ENCODE data around the gene C1orf21. TPM values are rescaled to one million over a fixed set of nuclear protein-coding genes. Genes with fewer than 3 reads are reported as not detected.

The C1orf21 gene
- total RNA-seq, 1 donor from 2014 or later, result 3.4 TPM

DNA sequence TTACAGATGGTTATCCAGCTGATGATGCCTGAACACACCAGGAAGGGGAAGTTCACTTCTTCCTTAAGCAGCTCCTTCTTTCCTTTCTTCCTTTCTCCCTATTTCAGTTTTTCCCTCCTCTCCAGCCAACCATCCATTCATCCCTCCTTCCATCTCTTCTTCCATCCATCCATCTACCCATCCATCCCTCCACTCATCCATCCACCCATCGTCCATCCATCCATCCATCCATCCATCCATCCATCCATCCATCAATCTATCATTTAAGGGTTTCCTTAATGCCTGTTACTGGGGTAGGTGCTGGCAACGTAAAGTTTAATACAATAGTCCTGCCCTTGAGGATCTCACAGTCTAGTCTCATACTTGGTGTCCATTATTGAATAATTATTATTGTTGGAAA is 36.8 kb downstream of the C1orf21 start:
- Mint-ChIP-seq H3K4me3 (ENCODE audit: low read depth) (no peak overlapping the region), H3K27me3 (ENCODE audit: low read depth) (peaks cover 2% of the 10 kb centered on the region), H3K36me3 (ENCODE audit: low read depth) (no peaks in the 10 kb centered on the region), H3K4me1 (ENCODE audit: low read depth) (no peaks in the 10 kb centered on the region), H3K27ac (no peak overlapping the region), H3K9me3 (no peaks in the 10 kb centered on the region)
- intact Hi-C loops (cut with micrococcal nuclease), result no loop called here
- DNase-seq (ENCODE audit: low spot score), result no peak

DNA sequence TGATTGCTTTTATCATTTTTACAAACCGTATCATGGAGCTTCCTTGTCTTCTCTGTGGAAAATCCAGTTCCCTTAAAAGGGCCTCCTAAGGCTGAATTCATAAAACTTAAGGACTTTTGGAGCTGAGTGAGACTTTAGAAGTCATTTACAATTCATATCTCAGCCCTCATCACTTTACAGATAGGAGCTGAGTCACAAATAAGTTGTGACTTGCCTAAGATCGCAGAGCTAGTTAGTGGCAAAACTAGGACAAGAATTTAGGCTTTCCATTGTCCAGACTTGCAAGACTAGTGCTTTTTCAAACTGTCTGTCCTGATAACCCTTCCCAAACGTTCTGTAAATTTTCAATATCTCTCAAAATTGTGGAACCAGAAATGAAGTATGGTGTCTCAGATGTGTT is 37.3 kb downstream of the C1orf21 start:
- Mint-ChIP-seq H3K4me3 (ENCODE audit: low read depth) (no peak overlapping the region), H3K9me3 (no peaks in the 10 kb centered on the region), H3K27ac (no peak overlapping the region), H3K4me1 (ENCODE audit: low read depth) (no peaks in the 10 kb centered on the region), H3K36me3 (ENCODE audit: low read depth) (no peaks in the 10 kb centered on the region), H3K27me3 (ENCODE audit: low read depth) (no peaks in the 10 kb centered on the region)
- intact Hi-C loops (cut with micrococcal nuclease), result no loop called here
- no peak for DNase-seq (ENCODE audit: low spot score)

DNA sequence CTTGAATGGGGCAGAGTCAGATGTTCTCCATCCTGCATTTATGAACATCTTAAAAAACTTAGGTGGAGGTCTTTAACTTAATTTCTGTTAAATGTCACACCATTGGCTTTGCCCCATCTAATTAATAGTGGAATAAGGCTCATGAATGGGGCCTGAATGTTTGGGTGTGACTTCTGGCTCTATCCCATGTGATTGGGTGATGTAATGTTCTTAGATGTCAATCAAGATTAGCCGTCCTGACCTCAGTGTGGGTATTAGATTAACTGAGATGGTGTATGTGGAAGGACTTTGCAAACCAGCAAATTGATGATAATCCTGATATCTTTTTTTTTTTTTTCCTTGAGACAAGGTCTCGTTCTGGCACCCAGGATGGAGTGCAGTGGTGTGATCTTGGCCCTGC is 38.1 kb downstream of the C1orf21 start:
- no peak overlapping the region for H3K27ac Mint-ChIP-seq
- H3K36me3 Mint-ChIP-seq (ENCODE audit: low read depth), result no peaks in the 10 kb centered on the region
- H3K4me3 Mint-ChIP-seq (ENCODE audit: low read depth), result no peak overlapping the region
- H3K9me3 Mint-ChIP-seq, result no peaks in the 10 kb centered on the region
- DNase-seq (ENCODE audit: low spot score), result no peak
- intact Hi-C loops (cut with micrococcal nuclease), result no loop called here
- no peaks in the 10 kb centered on the region for H3K27me3 Mint-ChIP-seq (ENCODE audit: low read depth)
- no peaks in the 10 kb centered on the region for H3K4me1 Mint-ChIP-seq (ENCODE audit: low read depth)

DNA sequence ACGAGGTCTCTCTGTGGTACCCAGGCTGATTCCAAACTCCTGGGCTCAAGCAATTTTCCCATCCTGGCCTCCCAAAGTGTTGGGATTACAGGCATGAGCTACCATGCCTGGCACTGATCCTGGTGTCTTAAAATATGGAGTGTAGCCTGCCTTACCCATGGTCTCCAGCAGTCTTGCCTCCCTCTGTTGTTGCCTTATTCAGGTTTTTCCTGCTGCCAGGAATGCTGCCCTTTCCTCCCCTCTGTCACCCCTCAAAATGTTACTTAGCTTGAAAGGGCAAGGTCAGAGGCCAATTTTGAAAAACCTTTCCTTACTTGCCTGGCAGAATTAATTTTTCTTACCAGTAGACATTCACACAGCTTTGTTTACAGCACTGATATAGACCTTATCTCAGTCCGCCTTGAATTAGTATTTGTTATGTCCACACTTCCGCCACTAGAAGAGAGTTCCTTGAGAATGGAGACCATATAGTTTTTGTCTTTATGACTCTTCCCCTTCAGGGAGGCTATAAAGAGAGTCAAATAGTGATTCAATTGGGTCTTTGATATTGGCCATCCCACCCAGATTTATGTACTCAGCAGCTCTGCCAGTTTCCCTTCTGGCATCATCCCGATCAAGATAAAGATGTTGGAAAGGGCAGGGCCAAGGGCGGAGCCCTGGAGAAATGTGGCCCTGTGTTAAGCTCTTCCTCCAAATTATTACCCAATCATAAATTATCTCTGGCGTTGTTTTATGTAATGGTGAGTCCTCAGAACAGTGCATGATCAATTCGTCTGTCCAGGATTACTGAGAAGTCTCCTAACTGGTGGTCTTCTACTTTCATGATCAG is 38.8 kb downstream of the C1orf21 start:
- no peaks in the 10 kb centered on the region for H3K27me3 Mint-ChIP-seq (ENCODE audit: low read depth)
- H3K36me3 Mint-ChIP-seq (ENCODE audit: low read depth), result no peaks in the 10 kb centered on the region
- H3K9me3 Mint-ChIP-seq, result no peaks in the 10 kb centered on the region
- no peak overlapping the region for H3K27ac Mint-ChIP-seq
- no peak for DNase-seq (ENCODE audit: low spot score)
- H3K4me1 Mint-ChIP-seq (ENCODE audit: low read depth), result no peaks in the 10 kb centered on the region
- intact Hi-C loops (cut with micrococcal nuclease), result no loop called here
- H3K4me3 Mint-ChIP-seq (ENCODE audit: low read depth), result no peak overlapping the region

DNA sequence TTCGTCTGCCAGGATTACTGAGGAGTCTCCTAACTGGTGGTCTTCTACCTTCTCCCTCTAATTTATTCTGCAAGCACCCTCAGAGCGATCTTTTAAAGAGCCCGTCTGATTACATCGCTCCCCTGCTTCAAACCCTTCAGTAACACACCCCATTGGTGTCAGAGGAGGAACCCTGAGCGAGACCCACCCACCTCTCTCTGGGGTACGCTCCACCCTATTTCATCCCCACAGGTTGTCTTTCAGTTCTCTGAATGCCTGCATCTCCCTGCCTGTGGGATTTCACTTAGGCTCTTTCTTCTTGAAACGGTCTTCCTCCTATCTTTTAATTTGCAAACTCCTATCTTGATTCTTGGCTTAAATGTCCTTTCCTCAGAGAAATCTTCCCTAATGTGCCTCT is 39.4 kb downstream of the C1orf21 start:
- no peaks in the 10 kb centered on the region for H3K9me3 Mint-ChIP-seq
- DNase-seq (ENCODE audit: low spot score), result no peak
- no peaks in the 10 kb centered on the region for H3K27me3 Mint-ChIP-seq (ENCODE audit: low read depth)
- H3K36me3 Mint-ChIP-seq (ENCODE audit: low read depth), result no peaks in the 10 kb centered on the region
- no peak overlapping the region for H3K4me3 Mint-ChIP-seq (ENCODE audit: low read depth)
- H3K27ac Mint-ChIP-seq, result no peak overlapping the region
- no peaks in the 10 kb centered on the region for H3K4me1 Mint-ChIP-seq (ENCODE audit: low read depth)
- intact Hi-C loops (cut with micrococcal nuclease), result no loop called here

DNA sequence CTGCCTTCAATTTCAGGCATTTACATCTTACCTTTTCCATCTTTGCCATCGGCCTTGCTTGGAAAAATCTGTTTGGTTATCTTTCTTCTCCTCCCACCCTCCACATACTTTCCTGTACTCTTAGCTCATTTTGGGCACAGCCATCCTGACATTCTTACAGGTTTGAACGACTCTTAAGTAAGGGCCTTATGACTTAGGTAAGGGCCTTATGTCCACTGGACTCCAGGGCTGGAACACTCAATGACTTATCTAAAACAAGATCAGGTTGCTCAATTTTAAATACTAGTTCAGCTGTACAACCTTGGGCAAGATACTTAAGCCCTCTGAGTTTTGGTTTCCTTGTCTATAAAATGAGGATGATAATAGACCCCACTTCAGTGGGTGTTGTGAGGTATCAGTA is 40.9 kb downstream of the C1orf21 start:
- H3K4me1 Mint-ChIP-seq (ENCODE audit: low read depth), result no peaks in the 10 kb centered on the region
- no peaks in the 10 kb centered on the region for H3K27me3 Mint-ChIP-seq (ENCODE audit: low read depth)
- intact Hi-C loops (cut with micrococcal nuclease), result no loop called here
- H3K4me3 Mint-ChIP-seq (ENCODE audit: low read depth), result no peak overlapping the region
- no peaks in the 10 kb centered on the region for H3K36me3 Mint-ChIP-seq (ENCODE audit: low read depth)
- no peak overlapping the region for H3K27ac Mint-ChIP-seq
- H3K9me3 Mint-ChIP-seq, result no peaks in the 10 kb centered on the region
- DNase-seq (ENCODE audit: low spot score), result no peak

DNA sequence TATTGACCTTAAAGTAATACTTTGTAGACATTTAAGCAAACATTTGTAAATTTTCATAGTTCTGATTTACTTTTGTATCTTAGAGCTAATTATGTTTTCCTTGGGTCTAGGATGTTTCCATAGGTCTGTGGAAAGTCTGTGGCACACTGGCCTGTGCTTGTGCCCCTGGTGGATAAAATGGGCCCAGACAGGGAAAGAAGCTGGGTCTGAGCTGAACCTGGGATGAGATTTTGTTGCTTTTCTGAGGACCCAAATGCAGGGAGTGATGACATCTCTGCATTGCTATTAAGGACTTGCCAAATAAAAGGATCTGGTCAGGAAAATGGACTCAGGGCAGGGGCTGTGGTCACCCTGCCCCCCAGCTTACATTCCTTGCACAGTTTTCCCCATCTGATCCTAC is 41.8 kb downstream of the C1orf21 start:
- Mint-ChIP-seq H3K4me1 (ENCODE audit: low read depth) (no peaks in the 10 kb centered on the region), H3K36me3 (ENCODE audit: low read depth) (no peaks in the 10 kb centered on the region), H3K27ac (no peak overlapping the region), H3K27me3 (ENCODE audit: low read depth) (no peaks in the 10 kb centered on the region), H3K9me3 (no peaks in the 10 kb centered on the region), H3K4me3 (ENCODE audit: low read depth) (no peak overlapping the region)
- intact Hi-C loops (cut with micrococcal nuclease), result no loop called here
- no peak for DNase-seq (ENCODE audit: low spot score)

DNA sequence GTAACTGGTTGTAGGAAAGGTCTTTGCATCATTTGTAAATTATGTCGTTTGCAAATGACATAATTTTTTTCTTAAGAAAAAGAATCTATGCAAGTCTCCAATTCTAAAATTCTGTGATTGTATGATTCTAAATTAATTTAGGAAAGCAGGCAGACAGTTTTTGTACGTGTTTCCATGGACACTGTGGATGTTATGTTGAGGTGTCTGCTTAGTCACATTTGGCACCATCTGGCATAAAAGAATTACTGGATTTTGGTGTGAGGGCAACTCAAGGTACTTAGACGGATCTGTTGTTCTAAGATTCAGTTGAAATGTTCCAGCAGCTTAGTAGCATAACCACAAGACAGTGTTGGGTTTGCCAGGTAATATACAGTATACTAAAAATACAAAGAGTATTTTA is 42.5 kb downstream of the C1orf21 start:
- no peak overlapping the region for H3K4me3 Mint-ChIP-seq (ENCODE audit: low read depth)
- no peak for DNase-seq (ENCODE audit: low spot score)
- H3K27me3 Mint-ChIP-seq (ENCODE audit: low read depth), result no peaks in the 10 kb centered on the region
- no peaks in the 10 kb centered on the region for H3K4me1 Mint-ChIP-seq (ENCODE audit: low read depth)
- H3K27ac Mint-ChIP-seq, result no peak overlapping the region
- H3K9me3 Mint-ChIP-seq, result no peaks in the 10 kb centered on the region
- intact Hi-C loops (cut with micrococcal nuclease), result no loop called here
- H3K36me3 Mint-ChIP-seq (ENCODE audit: low read depth), result no peaks in the 10 kb centered on the region

DNA sequence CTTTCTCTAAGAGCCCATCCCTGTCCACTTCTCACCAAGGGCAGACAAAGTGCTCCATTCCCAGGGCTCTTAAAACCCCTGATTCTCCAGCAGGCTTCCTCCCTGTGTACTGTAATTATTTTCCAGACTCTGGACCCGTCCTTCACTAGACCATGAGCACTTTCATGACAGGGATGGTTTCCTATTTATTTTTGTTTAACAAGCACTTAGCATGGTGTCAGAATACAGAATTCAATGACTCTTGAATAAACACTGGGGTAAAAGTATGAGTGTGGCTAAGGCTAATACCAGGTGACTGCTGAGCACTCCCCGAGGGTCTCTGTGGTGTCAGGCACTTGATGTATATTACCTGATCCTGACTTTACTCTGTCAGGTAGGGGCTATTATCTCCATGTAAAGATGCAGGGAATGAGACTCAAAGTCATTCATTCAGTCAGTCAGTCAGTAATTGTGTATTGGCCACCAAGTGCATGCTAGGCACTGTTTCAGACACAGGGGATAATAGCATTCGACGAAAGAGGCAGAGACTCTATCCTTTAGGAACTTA is 47.2 kb downstream of the C1orf21 start:
- H3K27me3 Mint-ChIP-seq (ENCODE audit: low read depth), result peaks cover 2% of the 10 kb centered on the region
- intact Hi-C loops (cut with micrococcal nuclease), result no loop called here

DNA sequence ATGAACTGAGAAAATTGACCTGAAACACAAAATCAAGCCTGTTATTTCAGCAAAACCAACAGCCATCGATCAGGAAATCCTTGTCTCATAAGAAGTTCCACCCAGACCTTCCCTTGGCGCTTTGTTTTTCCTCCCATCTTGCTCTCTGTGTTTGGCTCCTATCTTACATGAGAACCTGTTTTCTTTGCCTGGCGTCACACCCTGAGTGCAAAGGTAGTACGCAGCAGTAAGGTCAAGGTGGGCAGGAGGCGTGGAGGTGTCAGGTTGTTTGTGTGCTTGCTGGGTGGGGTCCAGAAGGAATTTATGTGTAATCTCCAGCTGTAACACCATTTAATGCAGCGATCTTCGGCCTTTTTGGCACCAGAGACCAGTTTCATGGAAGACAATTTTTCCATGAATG is 50.5 kb downstream of the C1orf21 start:
- intact Hi-C loops (cut with micrococcal nuclease), result no loop called here
- H3K27ac Mint-ChIP-seq, result no peak overlapping the region
- H3K9me3 Mint-ChIP-seq, result no peaks in the 10 kb centered on the region
- H3K4me1 Mint-ChIP-seq (ENCODE audit: low read depth), result no peaks in the 10 kb centered on the region
- no peak overlapping the region for H3K4me3 Mint-ChIP-seq (ENCODE audit: low read depth)
- no peak for DNase-seq (ENCODE audit: low spot score)
- H3K27me3 Mint-ChIP-seq (ENCODE audit: low read depth), result peaks cover 2% of the 10 kb centered on the region
- H3K36me3 Mint-ChIP-seq (ENCODE audit: low read depth), result no peaks in the 10 kb centered on the region

More for the DNA sequence above, 47.2 kb downstream of the C1orf21 start:
- Mint-ChIP-seq H3K4me1 (ENCODE audit: low read depth) (no peaks in the 10 kb centered on the region), H3K36me3 (ENCODE audit: low read depth) (no peaks in the 10 kb centered on the region), H3K27ac (no peak overlapping the region), H3K9me3 (no peaks in the 10 kb centered on the region), H3K4me3 (ENCODE audit: low read depth) (no peak overlapping the region)
- no peak for DNase-seq (ENCODE audit: low spot score)

DNA sequence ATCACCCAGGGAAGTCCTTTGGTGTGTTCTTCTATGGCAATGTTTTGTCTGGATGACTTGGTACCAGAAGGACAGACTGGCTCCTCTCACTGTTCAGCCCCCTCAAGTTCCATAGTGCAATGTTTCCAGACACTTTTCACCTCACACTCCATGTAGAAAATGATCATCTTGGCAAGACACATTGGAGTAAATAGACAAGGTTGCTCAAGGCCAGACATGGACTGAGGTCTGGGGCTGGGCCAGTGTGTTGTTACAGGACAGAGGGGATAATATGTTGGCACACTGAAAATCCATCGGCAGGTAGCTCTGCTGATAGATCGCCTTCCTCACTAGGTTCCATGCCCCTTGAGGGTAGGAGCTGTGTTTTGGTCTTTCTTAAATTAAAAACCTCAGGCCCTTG is 51.5 kb downstream of the C1orf21 start:
- intact Hi-C loops (cut with micrococcal nuclease), result no loop called here
- no peaks in the 10 kb centered on the region for H3K4me1 Mint-ChIP-seq (ENCODE audit: low read depth)
- no peaks in the 10 kb centered on the region for H3K36me3 Mint-ChIP-seq (ENCODE audit: low read depth)
- H3K27ac Mint-ChIP-seq, result no peak overlapping the region
- H3K4me3 Mint-ChIP-seq (ENCODE audit: low read depth), result no peak overlapping the region
- DNase-seq (ENCODE audit: low spot score), result no peak
- no peaks in the 10 kb centered on the region for H3K9me3 Mint-ChIP-seq
- H3K27me3 Mint-ChIP-seq (ENCODE audit: low read depth), result peaks cover 2% of the 10 kb centered on the region

DNA sequence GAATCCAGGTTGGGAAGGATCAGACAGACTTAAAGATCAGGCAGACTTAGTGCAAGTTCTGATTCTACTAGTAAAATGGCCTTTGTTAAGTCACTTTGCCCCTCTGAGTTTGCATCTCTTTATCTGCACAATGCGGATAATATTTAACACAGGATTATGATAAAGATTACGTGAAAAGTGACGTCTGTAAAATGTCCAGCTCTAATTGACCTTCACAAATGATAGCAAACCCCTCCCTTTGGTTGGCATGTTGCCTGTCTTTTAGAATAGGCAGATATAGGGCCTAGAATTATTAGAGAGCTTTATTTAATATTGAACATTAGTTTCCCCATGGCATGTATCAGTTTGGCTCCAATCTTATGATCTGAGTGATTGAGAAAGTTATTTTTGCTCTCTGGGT is 55.4 kb downstream of the C1orf21 start:
- no peak for DNase-seq (ENCODE audit: low spot score)
- Mint-ChIP-seq H3K4me3 (ENCODE audit: low read depth) (no peak overlapping the region), H3K4me1 (ENCODE audit: low read depth) (no peaks in the 10 kb centered on the region), H3K27ac (no peak overlapping the region), H3K27me3 (ENCODE audit: low read depth) (peaks cover 2% of the 10 kb centered on the region), H3K9me3 (no peaks in the 10 kb centered on the region), H3K36me3 (ENCODE audit: low read depth) (no peaks in the 10 kb centered on the region)
- intact Hi-C loops (cut with micrococcal nuclease), result no loop called here

DNA sequence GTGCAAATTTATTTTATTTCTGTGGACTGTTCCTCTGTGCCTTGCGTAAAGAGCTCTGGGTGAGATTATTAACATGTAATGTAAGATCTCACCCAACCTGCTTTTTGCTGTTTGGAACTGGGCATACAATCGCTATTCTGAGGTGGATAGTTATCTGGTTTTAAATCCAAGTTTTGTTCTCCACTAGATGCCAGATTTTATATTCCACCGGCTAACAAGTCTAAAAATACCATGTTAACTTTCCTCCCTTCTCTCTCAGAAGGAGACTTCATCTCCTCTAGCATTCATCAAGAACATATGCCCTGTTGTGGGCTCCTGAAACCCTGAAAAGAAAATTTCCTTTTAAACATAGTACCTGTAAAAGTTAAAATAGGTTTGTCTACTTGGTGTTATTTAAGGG is 56.4 kb downstream of the C1orf21 start:
- no peaks in the 10 kb centered on the region for H3K36me3 Mint-ChIP-seq (ENCODE audit: low read depth)
- no peaks in the 10 kb centered on the region for H3K4me1 Mint-ChIP-seq (ENCODE audit: low read depth)
- no peak overlapping the region for H3K27ac Mint-ChIP-seq
- no peaks in the 10 kb centered on the region for H3K9me3 Mint-ChIP-seq
- H3K4me3 Mint-ChIP-seq (ENCODE audit: low read depth), result no peak overlapping the region
- no peak for DNase-seq (ENCODE audit: low spot score)
- H3K27me3 Mint-ChIP-seq (ENCODE audit: low read depth), result peaks cover 2% of the 10 kb centered on the region
- intact Hi-C loops (cut with micrococcal nuclease), result no loop called here

Measured in activated T-helper 2 cell treated with anti-CD3 and anti-CD28 coated beads, Interferon-gamma antibody, Interleukin-2, Interleukin-4, amounts not matched to agents 10 μg/mL and 5 μg/mL and 100 μg/mL, durations not matched to agents 14 hours and 24 hours and 36 hours (primary cell).